ENCODE measurements around the gene RABGAP1. TPM values are rescaled to one million over a fixed set of nuclear protein-coding genes. Genes with fewer than 3 reads are reported as not detected.

RABGAP1 gene
- polyA plus RNA-seq, 1 donor from 2014 or later: 67.8 TPM

GRCh38 chr9:123083680-123084079 is 142.9 kb downstream of the RABGAP1 start:
- H3K9ac ChIP-seq (ENCODE audit: low read length): no peak overlapping the region
- no peak overlapping the region for H3K4me2 ChIP-seq (ENCODE audit: low read length)
- no peak overlapping the region for H3K27ac ChIP-seq (ENCODE audit: low read length)
- no peaks in the 10 kb centered on the region for H3K79me2 ChIP-seq (replicated peaks; ENCODE audit: insufficient read depth, low read length)
- H3K27me3 ChIP-seq (ENCODE audit: insufficient read depth, low read depth, low read length): no peaks in the 10 kb centered on the region
- no peak for TF ChIP-seq TAF1 (IDR thresholded peaks at IDR 0.05; ENCODE audit: low read depth)
- H3K9me3 ChIP-seq (ENCODE audit: low read length): no peaks in the 10 kb centered on the region
- H2AFZ ChIP-seq (ENCODE audit: low read depth, low read length): no peak overlapping the region
- no peak overlapping the region for H3K4me3 ChIP-seq (ENCODE audit: low read length)
- H3F3A ChIP-seq (ENCODE audit: insufficient read depth, low read length, poor library complexity, severe bottlenecking): no peaks in the 10 kb centered on the region
- H3K9me2 ChIP-seq (ENCODE audit: insufficient read depth, low read length): no peaks in the 10 kb centered on the region
- H4K20me1 ChIP-seq (ENCODE audit: insufficient read depth): no peaks in the 10 kb centered on the region
- no peaks in the 10 kb centered on the region for H3K36me3 ChIP-seq (ENCODE audit: insufficient read depth, low read length)

- TF ChIP-seq REST (IDR thresholded peaks at IDR 0.05; ENCODE audit: borderline replicate concordance) (no peak), POLR2AphosphoS5 (IDR thresholded peaks at IDR 0.05) (no peak), CTCF (IDR thresholded peaks at IDR 0.05; ENCODE audit: poor library complexity, severe bottlenecking) (no peak), EZH2 (IDR thresholded peaks at IDR 0.05; ENCODE audit: borderline replicate concordance, insufficient read depth, low read length, poor library complexity, severe bottlenecking) (no peak), MXI1 (conservative IDR thresholded peaks at IDR 0.05; ENCODE audit: poor library complexity, severe bottlenecking) (no peak), SMC3 (conservative IDR thresholded peaks at IDR 0.05; ENCODE audit: poor library complexity) (no peak), RAD21 (conservative IDR thresholded peaks at IDR 0.05) (no peak), EP300 (conservative IDR thresholded peaks at IDR 0.05; ENCODE audit: poor library complexity, severe bottlenecking) (no peak), TAF1 (IDR thresholded peaks at IDR 0.05; ENCODE audit: low read depth) (no peak)
- Histone ChIP-seq H3F3A (ENCODE audit: insufficient read depth, low read length, poor library complexity, severe bottlenecking) (no peaks in the 10 kb centered on the region), H4K20me1 (ENCODE audit: insufficient read depth) (no peaks in the 10 kb centered on the region), H3K9me3 (ENCODE audit: low read length) (no peaks in the 10 kb centered on the region), H3K27ac (ENCODE audit: low read length) (no peak overlapping the region), H3K9ac (ENCODE audit: low read length) (no peak overlapping the region), H3K4me3 (ENCODE audit: low read length) (no peak overlapping the region), H3K36me3 (ENCODE audit: insufficient read depth, low read length) (no peaks in the 10 kb centered on the region), H3K27me3 (ENCODE audit: insufficient read depth, low read depth, low read length) (no peaks in the 10 kb centered on the region), H3K79me2 (replicated peaks; ENCODE audit: insufficient read depth, low read length) (no peaks in the 10 kb centered on the region), H3K9me2 (ENCODE audit: insufficient read depth, low read length) (no peaks in the 10 kb centered on the region), H2AFZ (ENCODE audit: low read depth, low read length) (no peak overlapping the region), H3K4me2 (ENCODE audit: low read length) (no peak overlapping the region)
These were observed 143.4 kb downstream of the RABGAP1 start for GRCh38 chr9:123084256-123084655.

GRCh38 chr9:123085916-123086315 is 145.1 kb downstream of the RABGAP1 start:
- TF ChIP-seq RAD21 (conservative IDR thresholded peaks at IDR 0.05) (no peak), MXI1 (conservative IDR thresholded peaks at IDR 0.05; ENCODE audit: poor library complexity, severe bottlenecking) (no peak), SMC3 (conservative IDR thresholded peaks at IDR 0.05; ENCODE audit: poor library complexity) (no peak), EZH2 (IDR thresholded peaks at IDR 0.05; ENCODE audit: borderline replicate concordance, insufficient read depth, low read length, poor library complexity, severe bottlenecking) (no peak), CTCF (IDR thresholded peaks at IDR 0.05; ENCODE audit: poor library complexity, severe bottlenecking) (no peak), TAF1 (IDR thresholded peaks at IDR 0.05; ENCODE audit: low read depth) (no peak), REST (IDR thresholded peaks at IDR 0.05; ENCODE audit: borderline replicate concordance) (no peak), EP300 (conservative IDR thresholded peaks at IDR 0.05; ENCODE audit: poor library complexity, severe bottlenecking) (no peak), POLR2AphosphoS5 (IDR thresholded peaks at IDR 0.05) (no peak)

More at GRCh38 chr9:123085916-123086315, 145.1 kb downstream of the RABGAP1 start:
- H2AFZ ChIP-seq (ENCODE audit: low read depth, low read length): no peak overlapping the region
- no peak overlapping the region for H3K4me2 ChIP-seq (ENCODE audit: low read length)
- no peaks in the 10 kb centered on the region for H3K27me3 ChIP-seq (ENCODE audit: insufficient read depth, low read depth, low read length)
- H3K27ac ChIP-seq (ENCODE audit: low read length): no peak overlapping the region
- no peaks in the 10 kb centered on the region for H3K9me2 ChIP-seq (ENCODE audit: insufficient read depth, low read length)
- H3K36me3 ChIP-seq (ENCODE audit: insufficient read depth, low read length): no peaks in the 10 kb centered on the region
- no peaks in the 10 kb centered on the region for H4K20me1 ChIP-seq (ENCODE audit: insufficient read depth)
- H3K4me3 ChIP-seq (ENCODE audit: low read length): no peak overlapping the region
- no peaks in the 10 kb centered on the region for H3K79me2 ChIP-seq (replicated peaks; ENCODE audit: insufficient read depth, low read length)
- no peaks in the 10 kb centered on the region for H3F3A ChIP-seq (ENCODE audit: insufficient read depth, low read length, poor library complexity, severe bottlenecking)
- no peak overlapping the region for H3K9ac ChIP-seq (ENCODE audit: low read length)
- no peaks in the 10 kb centered on the region for H3K9me3 ChIP-seq (ENCODE audit: low read length)

All from neural cell (in vitro differentiated cells).